SU-DHL-6 (cell line): ENCODE data around the gene LIMD2.

Experiments
- H2AFZ ChIP-seq: fragments of 200-600 bp; sonication (generic); 2 replicates; pipeline ENCODE4 v1.6.1; 2014; ENCODE audit warnings: low read depth, mild to moderate bottlenecking, moderate library complexity, mixed read lengths, antibody characterized with exemption, low read length; ENCODE audit not compliant: severe bottlenecking
- H3F3A ChIP-seq: fragments of 200-600 bp; shearing (Covaris generic); 2 replicates; pipeline ENCODE4 v1.6.0; 2016; ENCODE audit warnings: antibody characterized with exemption, mild to moderate bottlenecking; ENCODE audit not compliant: insufficient read depth
- H3K27ac ChIP-seq: fragments of 200-600 bp; sonication (generic); 2 replicates; pipeline ENCODE4 v1.5.1; 2016; ENCODE audit warnings: low read depth, mild to moderate bottlenecking, low read length, moderate library complexity, mixed read lengths
- H3K27me3 ChIP-seq: fragments of 200-600 bp; sonication (generic), shearing (Covaris generic); 2 replicates; pipeline ENCODE4 v1.6.0; 2014; ENCODE audit warnings: mild to moderate bottlenecking, low read length
- H3K36me3 ChIP-seq: fragments of 200-600 bp; sonication (generic); 2 replicates; pipeline ENCODE4 v1.6.1; 2014; ENCODE audit warnings: mild to moderate bottlenecking, low read length, mixed read lengths
- H3K4me2 ChIP-seq: fragments of 300-600, 200-600 bp; shearing (Covaris generic), sonication (generic); 2 replicates; pipeline ENCODE4 v1.6.0; 2014; ENCODE audit warnings: low read length, low read depth, mild to moderate bottlenecking; ENCODE audit not compliant: poor library complexity, severe bottlenecking
- H3K4me3 ChIP-seq: fragments of 200-600 bp; sonication (generic); 2 replicates; pipeline ENCODE4 v1.5.1; 2014; ENCODE audit warnings: antibody characterized with exemption, low read length, mild to moderate bottlenecking, mixed read lengths; ENCODE audit not compliant: insufficient read depth, poor library complexity, severe bottlenecking
- H3K79me2 ChIP-seq: fragments of 200-600 bp; sonication (generic); 2 replicates; pipeline ENCODE4 v1.6.1; 2014; ENCODE audit warnings: mild to moderate bottlenecking, low read length, moderate library complexity; ENCODE audit not compliant: insufficient read depth
- H3K9ac ChIP-seq: fragments of 200-600 bp; sonication (generic); 2 replicates; pipeline ENCODE4 v1.7.0; 2014; ENCODE audit warnings: mild to moderate bottlenecking, low read length
- H3K9me2 ChIP-seq: fragments of 200-600 bp; sonication (generic); replicated peaks from 2 replicates; pipeline ENCODE4 v1.6.1; 2014; ENCODE audit warnings: low read length; ENCODE audit not compliant: insufficient read depth
- H3K9me3 ChIP-seq: fragments of 200-600 bp; sonication (generic); 2 replicates; pipeline ENCODE4 v1.6.1; 2014; ENCODE audit warnings: low read length, mixed read lengths; ENCODE audit not compliant: insufficient read depth
- H4K20me1 ChIP-seq: fragments of 200-600 bp; sonication (generic); 2 replicates; pipeline ENCODE4 v1.6.1; 2014; ENCODE audit warnings: low read depth, mild to moderate bottlenecking, antibody characterized with exemption, low read length, moderate library complexity, mixed read lengths
- EZH2phosphoT487 ChIP-seq: fragments of 200-600 bp; sonication (generic), shearing (Covaris generic); conservative IDR thresholded peaks from 2 replicates; pipeline ENCODE4 v1.6.1; 2018; ENCODE audit warnings: mild to moderate bottlenecking, antibody characterized with exemption, low read length, moderate library complexity, mixed read lengths
- TF ChIP-seq, protein P1 (sequence below): fragments of 200-600 bp; sonication (generic); IDR thresholded peaks from one replicate; pipeline ENCODE4 v1.5.1; 2017; ENCODE audit warnings: antibody characterized with exemption, mild to moderate bottlenecking, low read length, moderate library complexity; ENCODE audit not compliant: insufficient read depth, poor library complexity, severe bottlenecking

LIMD2 gene

DNA sequence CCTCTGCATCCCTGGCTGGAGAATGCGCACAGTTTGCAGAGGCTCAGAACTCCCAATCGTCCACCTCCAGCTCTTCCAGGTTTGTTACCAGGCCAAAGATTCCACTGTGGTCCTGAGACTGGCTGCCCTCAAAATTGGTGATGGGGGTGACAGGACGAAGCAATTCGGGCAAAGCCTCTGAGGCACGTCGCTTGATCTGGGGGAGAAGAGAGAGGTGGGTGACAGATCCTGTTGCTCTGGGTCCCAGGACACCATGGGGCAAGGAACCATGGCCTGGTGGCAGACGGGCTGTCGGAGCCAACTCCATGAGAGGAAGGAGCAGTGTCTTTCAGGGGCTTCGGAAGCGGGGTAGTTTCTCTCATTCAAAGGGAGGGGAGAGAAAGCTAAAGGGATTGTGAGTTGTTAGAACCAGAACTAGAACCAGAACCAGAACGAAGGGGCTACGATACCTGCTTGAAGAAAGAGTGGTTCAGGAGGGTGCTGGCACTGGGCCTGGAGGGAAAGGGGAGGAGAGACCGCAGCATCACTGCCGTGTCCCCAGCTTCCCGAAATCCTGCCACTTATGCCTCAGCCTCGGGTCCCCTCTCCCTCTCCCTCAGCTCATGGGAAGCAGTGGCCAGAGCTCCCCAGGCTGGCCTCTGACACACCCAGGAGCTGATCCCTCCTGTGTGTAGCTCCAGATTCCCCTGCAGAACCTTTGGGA is 3.8 kb upstream of the LIMD2 start:
- Histone ChIP-seq H3K27me3 (no peaks in the 10 kb centered on the region), H3K27ac (no peak overlapping the region), H3K9me2 (no peaks in the 10 kb centered on the region), H3F3A (peaks cover 26% of the 10 kb centered on the region), H3K4me3 (no peak overlapping the region), H3K9me3 (no peaks in the 10 kb centered on the region), H3K36me3 (no peaks in the 10 kb centered on the region; the same call in 1 of the 2 replicates), H2AFZ (no peak overlapping the region), H3K9ac (no peak overlapping the region), H4K20me1 (no peaks in the 10 kb centered on the region), H3K79me2 (peaks cover 4% of the 10 kb centered on the region), H3K4me2 (no peak overlapping the region)
- no peak for TF ChIP-seq EZH2phosphoT487
- TF ChIP-seq, protein P1, sequence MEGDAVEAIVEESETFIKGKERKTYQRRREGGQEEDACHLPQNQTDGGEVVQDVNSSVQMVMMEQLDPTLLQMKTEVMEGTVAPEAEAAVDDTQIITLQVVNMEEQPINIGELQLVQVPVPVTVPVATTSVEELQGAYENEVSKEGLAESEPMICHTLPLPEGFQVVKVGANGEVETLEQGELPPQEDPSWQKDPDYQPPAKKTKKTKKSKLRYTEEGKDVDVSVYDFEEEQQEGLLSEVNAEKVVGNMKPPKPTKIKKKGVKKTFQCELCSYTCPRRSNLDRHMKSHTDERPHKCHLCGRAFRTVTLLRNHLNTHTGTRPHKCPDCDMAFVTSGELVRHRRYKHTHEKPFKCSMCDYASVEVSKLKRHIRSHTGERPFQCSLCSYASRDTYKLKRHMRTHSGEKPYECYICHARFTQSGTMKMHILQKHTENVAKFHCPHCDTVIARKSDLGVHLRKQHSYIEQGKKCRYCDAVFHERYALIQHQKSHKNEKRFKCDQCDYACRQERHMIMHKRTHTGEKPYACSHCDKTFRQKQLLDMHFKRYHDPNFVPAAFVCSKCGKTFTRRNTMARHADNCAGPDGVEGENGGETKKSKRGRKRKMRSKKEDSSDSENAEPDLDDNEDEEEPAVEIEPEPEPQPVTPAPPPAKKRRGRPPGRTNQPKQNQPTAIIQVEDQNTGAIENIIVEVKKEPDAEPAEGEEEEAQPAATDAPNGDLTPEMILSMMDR: no peak

DNA sequence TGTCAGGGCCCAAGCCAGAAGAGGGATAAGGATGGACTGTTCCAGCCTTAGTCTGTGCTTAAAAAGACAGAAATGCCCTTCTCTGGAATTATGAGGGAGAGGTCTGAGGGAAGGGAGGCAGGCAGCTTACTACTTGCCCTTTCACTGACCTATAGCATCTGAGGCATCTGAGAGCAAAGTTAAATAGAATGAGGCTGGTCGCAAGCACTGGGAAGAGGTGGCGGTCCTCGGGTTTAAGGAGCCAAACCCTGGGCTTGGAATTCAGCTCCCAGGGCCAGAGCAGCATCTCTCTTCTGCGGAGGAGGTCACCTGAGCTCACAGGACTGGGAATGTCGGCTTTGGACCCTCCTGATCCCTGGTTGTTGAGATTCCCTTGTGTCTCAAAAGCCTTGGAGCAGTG is 3.1 kb upstream of the LIMD2 start:
- Histone ChIP-seq H3K9ac (peak overlapping the region; percentile 99), H3K36me3 (no peaks in the 10 kb centered on the region; the same call in 1 of the 2 replicates), H3K27ac (peak overlapping the region; percentile 98), H3F3A (peaks cover 26% of the 10 kb centered on the region), H2AFZ (no peak overlapping the region), H4K20me1 (no peaks in the 10 kb centered on the region), H3K79me2 (peaks cover 11% of the 10 kb centered on the region), H3K27me3 (no peaks in the 10 kb centered on the region), H3K4me2 (peak overlapping the region; percentile 93), H3K9me2 (no peaks in the 10 kb centered on the region), H3K9me3 (no peaks in the 10 kb centered on the region), H3K4me3 (no peak overlapping the region)
- TF ChIP-seq EZH2phosphoT487: no peak
- TF ChIP-seq, protein P1: no peak

DNA sequence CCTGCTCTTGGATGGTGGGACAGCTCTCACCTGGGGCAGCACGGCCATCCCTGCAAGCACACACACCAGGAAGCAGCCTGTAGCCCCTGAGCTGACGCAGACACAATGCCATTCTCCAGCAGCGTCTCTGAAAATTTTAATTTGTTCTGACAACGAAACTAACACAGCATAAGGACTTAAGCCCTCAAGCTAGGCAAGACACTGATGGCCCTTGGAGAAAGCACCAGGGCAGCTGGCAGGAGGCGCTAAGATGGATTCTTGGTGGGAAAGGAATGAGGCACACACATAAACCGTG is 2.7 kb upstream of the LIMD2 start:
- H3K27ac ChIP-seq: peak overlapping the region; percentile 98
- H2AFZ ChIP-seq: no peak overlapping the region
- peaks cover 12% of the 10 kb centered on the region for H3K79me2 ChIP-seq
- peak overlapping the region; percentile 99 for H3K9ac ChIP-seq
- H3K27me3 ChIP-seq: no peaks in the 10 kb centered on the region
- peaks cover 26% of the 10 kb centered on the region for H3F3A ChIP-seq
- H3K36me3 ChIP-seq: no peaks in the 10 kb centered on the region; the same call in 1 of the 2 replicates
- peak overlapping the region; percentile 93 for H3K4me2 ChIP-seq
- H4K20me1 ChIP-seq: no peaks in the 10 kb centered on the region
- peak overlapping the region; percentile 42 for H3K4me3 ChIP-seq
- H3K9me2 ChIP-seq: no peaks in the 10 kb centered on the region
- H3K9me3 ChIP-seq: no peaks in the 10 kb centered on the region
- no peak for TF ChIP-seq EZH2phosphoT487
- TF ChIP-seq, protein P1: no peak
